ENCODE measurements around the gene GRK5. TPM values are rescaled to one million over a fixed set of nuclear protein-coding genes. Genes with fewer than 3 reads are reported as not detected.
"Not testable (repeated sequence)": the region's sequence is repeated elsewhere in the genome, so short reads cannot be mapped to it uniquely, and the experiment has no call there.

Gene GRK5
- total RNA-seq, 1 donor from 2014 or later = 77.6 TPM

GRCh38 chr10:119237722-119238436, 30.5 kb downstream of the GRK5 start:
- DNase-seq = no peak
- Mint-ChIP-seq H3K27ac (ENCODE audit: unreplicated experiment) (peak overlapping the region; percentile 97), H3K4me3 (ENCODE audit: unreplicated experiment) (peak overlapping the region; percentile 71), H3K36me3 (ENCODE audit: unreplicated experiment) (no peaks in the 10 kb centered on the region), H3K4me1 (ENCODE audit: low read depth, unreplicated experiment) (peaks cover 56% of the 10 kb centered on the region), H3K9me3 (ENCODE audit: unreplicated experiment) (peaks cover 9% of the 10 kb centered on the region), H3K27me3 (ENCODE audit: unreplicated experiment) (peaks cover 9% of the 10 kb centered on the region)
- no peak for TF ChIP-seq CTCF (IDR thresholded peaks at IDR 0.05; ENCODE audit: partially characterized antibody, unreplicated experiment)

DNA sequence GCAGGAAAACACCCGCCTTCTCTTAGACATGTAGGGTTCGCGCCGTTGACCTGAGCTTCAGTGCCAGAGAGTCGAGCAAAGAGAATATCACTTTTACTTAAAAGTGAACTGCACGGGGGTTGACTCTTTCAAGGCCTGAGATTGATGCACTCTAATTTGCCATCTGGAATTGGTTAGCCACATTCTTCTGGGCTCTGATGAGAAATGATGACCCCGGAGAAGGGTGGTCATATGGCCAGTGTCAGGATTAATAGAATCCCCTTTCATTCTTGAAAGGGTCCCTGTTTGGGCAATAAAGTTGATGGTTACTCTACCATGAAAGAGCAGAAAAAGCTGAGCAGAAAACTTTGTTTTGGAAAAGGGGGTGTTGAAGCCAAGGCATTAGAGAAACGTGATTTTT, 31.2 kb downstream of the GRK5 start:
- no peak for DNase-seq
- Mint-ChIP-seq H3K27ac (ENCODE audit: unreplicated experiment) (peak overlapping the region; percentile 97), H3K27me3 (ENCODE audit: unreplicated experiment) (peaks cover 8% of the 10 kb centered on the region), H3K4me3 (ENCODE audit: unreplicated experiment) (peak overlapping the region; percentile 71), H3K36me3 (ENCODE audit: unreplicated experiment) (no peaks in the 10 kb centered on the region), H3K4me1 (ENCODE audit: low read depth, unreplicated experiment) (peaks cover 57% of the 10 kb centered on the region), H3K9me3 (ENCODE audit: unreplicated experiment) (peaks cover 9% of the 10 kb centered on the region)
- no peak for TF ChIP-seq CTCF (IDR thresholded peaks at IDR 0.05; ENCODE audit: partially characterized antibody, unreplicated experiment)

GRCh38 chr10:119239015-119239414, 31.6 kb downstream of the GRK5 start:
- H3K4me1 Mint-ChIP-seq (ENCODE audit: low read depth, unreplicated experiment) = peaks cover 60% of the 10 kb centered on the region
- not testable (repeated sequence) for H3K36me3 Mint-ChIP-seq (ENCODE audit: unreplicated experiment); H3K27ac Mint-ChIP-seq (ENCODE audit: unreplicated experiment); H3K4me3 Mint-ChIP-seq (ENCODE audit: unreplicated experiment); H3K27me3 Mint-ChIP-seq (ENCODE audit: unreplicated experiment); H3K9me3 Mint-ChIP-seq (ENCODE audit: unreplicated experiment); DNase-seq

DNA sequence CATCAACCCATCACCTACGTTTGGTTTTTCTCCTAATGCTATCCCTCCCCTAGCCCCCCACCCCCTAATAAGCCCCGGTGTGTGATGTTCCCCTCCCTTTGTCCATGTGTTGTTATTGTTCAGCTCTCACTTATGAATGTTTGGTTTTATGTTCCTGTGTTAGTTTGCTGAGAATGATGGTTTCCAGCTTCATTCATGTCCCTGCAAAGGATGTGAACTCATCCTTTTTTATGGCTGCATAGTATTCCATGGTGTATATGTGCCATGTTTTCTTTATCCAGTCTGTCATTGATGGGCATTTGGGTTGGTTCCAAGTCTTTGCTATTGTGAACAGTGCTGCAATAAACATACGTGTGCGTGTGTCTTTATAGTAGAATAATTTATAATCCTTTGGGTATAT, 32.3 kb downstream of the GRK5 start:
- not testable (repeated sequence) for H3K27ac Mint-ChIP-seq (ENCODE audit: unreplicated experiment); H3K9me3 Mint-ChIP-seq (ENCODE audit: unreplicated experiment); DNase-seq; H3K27me3 Mint-ChIP-seq (ENCODE audit: unreplicated experiment); H3K4me3 Mint-ChIP-seq (ENCODE audit: unreplicated experiment); H3K36me3 Mint-ChIP-seq (ENCODE audit: unreplicated experiment)
- H3K4me1 Mint-ChIP-seq (ENCODE audit: low read depth, unreplicated experiment) = peaks cover 61% of the 10 kb centered on the region

DNA sequence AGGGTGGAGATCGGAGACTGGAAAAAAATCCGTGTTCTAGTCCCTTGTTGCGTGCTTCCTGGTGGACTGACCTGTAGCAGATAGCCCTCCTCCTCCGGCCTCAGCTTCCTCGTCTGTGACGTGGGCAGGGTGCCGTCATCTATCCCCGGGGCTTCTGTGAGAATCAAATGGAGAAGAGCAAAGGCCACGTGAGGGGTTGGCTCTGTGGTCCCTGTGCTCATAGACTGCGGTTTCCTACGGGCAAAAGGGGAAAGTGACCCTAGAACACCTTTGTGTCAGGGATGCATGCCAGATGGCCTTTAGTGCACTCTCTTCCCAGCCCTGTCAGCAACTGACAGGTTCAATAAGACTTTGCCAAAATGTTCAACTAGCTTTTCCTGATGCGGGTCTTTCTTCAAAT, 33.7 kb downstream of the GRK5 start:
- Mint-ChIP-seq H3K27me3 (ENCODE audit: unreplicated experiment) (peaks cover 8% of the 10 kb centered on the region), H3K27ac (ENCODE audit: unreplicated experiment) (no peak overlapping the region), H3K36me3 (ENCODE audit: unreplicated experiment) (no peaks in the 10 kb centered on the region), H3K4me3 (ENCODE audit: unreplicated experiment) (no peak overlapping the region), H3K4me1 (ENCODE audit: low read depth, unreplicated experiment) (peaks cover 56% of the 10 kb centered on the region), H3K9me3 (ENCODE audit: unreplicated experiment) (peaks cover 9% of the 10 kb centered on the region)
- no peak for TF ChIP-seq CTCF (IDR thresholded peaks at IDR 0.05; ENCODE audit: partially characterized antibody, unreplicated experiment)
- no peak for DNase-seq

- no peak overlapping the region for H3K27ac Mint-ChIP-seq (ENCODE audit: unreplicated experiment)
- peaks cover 8% of the 10 kb centered on the region for H3K27me3 Mint-ChIP-seq (ENCODE audit: unreplicated experiment)
- no peak for TF ChIP-seq CTCF (IDR thresholded peaks at IDR 0.05; ENCODE audit: partially characterized antibody, unreplicated experiment)
- no peak for DNase-seq
- peaks cover 9% of the 10 kb centered on the region for H3K9me3 Mint-ChIP-seq (ENCODE audit: unreplicated experiment)
- no peaks in the 10 kb centered on the region for H3K36me3 Mint-ChIP-seq (ENCODE audit: unreplicated experiment)
- no peak overlapping the region for H3K4me3 Mint-ChIP-seq (ENCODE audit: unreplicated experiment)
- peaks cover 56% of the 10 kb centered on the region for H3K4me1 Mint-ChIP-seq (ENCODE audit: low read depth, unreplicated experiment)
Measured at GRCh38 chr10:119242186-119242585, 34.8 kb downstream of the GRK5 start.

All from glutamatergic neuron (in vitro differentiated cells).